Measurements from ENCODE around the gene MYH7.

MYH7 gene

DNA sequence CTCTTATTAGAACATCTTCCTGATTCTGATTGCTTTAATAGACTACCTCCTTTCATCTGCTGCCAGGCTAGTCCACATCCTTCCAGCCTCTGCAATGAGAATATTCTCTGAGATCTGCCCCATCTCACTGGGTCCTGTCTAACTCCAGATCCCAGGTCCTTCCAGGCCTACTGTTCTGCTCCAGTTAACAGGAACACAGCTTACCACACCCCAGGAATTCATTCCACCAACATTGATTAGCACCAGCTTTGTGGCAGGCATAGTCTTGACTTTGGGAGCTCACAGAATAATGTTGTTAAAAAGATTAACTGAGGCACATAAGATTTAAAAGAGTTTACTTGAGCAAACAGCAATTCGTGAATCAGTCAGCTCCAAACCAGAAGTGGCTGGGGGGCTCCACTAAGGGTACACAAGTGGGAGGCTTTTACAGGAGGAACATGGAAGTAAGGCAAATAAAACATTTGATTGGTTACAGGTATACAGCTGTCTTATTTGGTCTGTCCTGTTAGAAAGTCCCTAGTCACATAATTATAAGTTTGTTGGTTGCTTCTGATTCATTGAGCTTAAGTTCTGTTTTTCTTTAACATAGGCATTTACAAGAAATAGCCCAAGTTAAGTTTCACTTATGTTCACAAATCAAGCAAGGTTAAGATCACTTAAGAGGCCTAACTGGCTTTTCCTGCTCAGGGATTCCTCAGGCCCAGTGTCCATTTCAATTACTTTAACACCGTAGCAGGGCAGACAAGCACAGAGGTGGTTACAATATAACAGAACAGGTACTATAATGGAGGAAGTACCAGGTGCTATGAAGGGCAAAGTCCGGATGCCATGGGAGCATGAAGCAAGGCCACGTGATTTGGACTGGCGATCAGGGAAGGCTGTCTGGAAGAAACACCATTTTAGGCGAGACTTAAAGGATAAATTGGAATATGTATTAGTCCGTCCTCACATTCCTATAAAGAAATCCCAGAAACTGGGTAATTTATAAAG is 12.2 kb upstream of the MYH7 start:
- no peak for DNase-seq

DNA sequence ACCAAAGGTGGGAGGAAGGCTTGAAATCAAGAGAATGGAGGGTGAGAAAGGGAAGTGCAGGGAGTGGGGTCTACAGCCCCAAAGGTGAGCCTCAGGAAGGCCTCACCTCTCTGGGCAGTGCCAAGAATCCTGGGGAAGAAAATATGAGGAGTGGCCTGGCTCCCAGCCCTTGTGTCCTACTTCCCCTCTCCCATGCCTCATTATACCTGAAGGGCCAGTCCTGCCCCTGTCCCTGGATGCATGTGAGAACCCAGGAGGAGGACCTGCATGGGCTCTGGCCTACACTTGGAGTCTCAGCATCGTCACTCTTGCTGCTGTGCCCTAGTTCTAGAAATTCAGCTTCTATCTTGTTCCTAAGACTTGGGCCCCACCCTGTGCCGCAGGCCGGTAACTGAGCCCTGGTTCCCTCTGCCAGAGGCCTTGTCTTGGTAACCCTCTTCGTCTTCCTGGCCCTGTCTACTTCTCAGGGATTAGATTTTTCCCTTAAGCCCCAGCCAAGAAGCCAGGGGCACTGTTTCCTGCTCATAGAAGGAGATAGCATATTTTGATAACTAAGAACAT is 10.9 kb upstream of the MYH7 start:
- peak; percentile 56 for DNase-seq

DNA sequence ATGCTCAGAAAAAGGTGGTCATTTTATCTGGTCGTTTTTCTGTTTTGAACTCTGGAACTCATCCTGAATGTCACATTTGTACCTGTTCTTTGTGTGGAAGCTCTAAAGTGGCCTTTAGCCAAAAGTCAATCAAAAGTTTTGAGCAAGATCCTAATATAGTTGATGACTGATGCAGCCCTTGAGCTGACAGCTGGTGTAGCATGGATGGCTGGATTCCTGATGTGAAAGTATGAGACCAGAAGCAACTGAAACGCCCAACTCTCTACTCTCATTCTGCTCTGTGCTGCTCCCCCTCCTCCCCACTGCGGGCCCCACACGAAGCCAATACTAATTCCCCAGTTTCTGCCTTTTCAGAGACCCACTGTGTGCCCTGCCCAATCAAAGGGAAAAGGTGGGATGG is 10.3 kb upstream of the MYH7 start:
- DNase-seq = no peak

DNA sequence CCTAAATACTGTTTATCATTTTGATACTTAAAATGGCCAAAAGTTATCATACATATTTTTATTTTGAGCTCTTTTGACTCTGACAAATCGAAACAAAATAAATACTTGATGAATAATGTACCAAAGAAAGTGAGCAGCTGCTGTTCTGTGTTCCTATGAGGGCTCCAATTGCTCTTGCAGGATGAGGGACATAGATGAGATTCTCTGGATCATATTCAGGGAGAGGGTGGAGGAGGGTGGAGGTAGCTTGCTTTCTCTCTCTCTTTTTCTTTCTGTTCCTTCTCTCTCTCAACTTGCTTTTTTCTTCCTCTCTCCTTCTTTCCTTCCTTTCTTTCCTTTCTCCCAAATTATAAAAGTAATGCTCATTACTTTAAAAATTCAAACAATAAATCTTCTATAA is 8.9 kb upstream of the MYH7 start:
- no peak for DNase-seq

DNA sequence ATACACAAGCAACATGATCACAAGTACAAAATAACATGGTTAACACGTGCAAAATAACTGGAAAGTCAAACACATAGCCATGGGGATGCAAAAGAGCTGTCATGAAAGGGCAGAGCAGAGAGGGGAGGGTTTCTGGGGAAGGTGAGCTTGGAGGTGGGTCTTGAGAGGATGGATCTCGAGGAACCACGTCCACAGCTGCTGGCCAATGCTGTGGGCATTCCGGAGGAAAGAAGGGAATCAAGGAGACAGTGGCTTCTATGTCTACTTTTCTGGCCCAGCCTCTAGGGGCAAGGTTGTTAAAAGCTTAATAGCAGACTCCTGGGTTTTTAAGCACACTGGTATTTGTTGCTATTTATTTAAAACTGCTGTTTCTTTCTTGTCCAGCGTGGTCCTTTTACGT is 8.4 kb upstream of the MYH7 start:
- no peak for DNase-seq

DNA sequence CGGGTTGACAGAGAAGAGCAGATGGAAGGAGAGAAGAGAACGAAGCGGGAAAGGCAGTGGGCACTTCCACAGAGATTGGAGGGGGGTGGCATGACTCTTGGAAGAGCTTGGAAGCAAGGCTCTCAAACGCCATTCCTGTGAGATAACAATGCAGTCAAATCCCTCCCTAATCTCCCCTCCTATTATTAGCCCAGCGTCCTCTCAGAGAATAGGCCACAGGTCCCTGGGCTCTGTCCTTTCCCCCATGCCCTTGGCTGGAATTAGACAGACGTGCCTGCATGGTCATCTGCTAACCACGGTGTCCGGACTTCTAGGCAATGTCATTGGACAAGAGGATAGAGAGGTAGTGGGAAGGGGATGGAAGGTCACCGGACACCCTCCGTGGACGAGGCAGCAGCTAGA is 8.0 kb upstream of the MYH7 start:
- DNase-seq = no peak

DNA sequence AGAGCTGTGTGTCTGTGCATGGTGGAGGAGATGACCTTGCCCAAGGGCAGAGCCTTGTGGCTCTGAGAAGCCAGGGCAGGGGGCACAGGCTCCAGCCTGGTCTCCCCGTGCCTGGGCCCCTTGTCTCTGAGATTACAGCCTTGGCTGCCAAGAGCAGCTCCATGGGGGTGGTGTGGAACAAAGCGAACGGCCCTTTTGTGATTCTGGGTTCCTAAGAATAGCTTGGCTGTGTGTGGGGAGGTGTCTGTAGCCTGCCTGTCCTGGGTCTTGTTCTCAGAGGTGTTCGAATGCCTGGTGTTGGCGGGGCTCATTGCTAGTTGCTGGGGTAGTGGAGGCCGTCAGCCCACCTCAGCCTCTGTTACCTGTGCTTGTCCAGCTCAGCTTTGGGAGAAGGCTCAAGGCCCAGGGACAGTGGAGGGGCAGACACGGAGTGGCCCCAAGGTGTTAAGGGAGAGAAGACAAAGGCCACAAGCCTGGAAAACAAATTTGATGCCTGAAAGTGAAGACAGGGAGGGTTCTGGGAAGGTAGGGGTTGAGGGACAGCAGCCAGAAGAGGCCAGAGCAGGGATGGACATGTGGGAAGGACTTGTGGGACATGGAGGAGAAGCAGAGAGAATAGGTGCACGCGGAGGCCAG is 7.4 kb upstream of the MYH7 start:
- DNase-seq = no peak

DNA sequence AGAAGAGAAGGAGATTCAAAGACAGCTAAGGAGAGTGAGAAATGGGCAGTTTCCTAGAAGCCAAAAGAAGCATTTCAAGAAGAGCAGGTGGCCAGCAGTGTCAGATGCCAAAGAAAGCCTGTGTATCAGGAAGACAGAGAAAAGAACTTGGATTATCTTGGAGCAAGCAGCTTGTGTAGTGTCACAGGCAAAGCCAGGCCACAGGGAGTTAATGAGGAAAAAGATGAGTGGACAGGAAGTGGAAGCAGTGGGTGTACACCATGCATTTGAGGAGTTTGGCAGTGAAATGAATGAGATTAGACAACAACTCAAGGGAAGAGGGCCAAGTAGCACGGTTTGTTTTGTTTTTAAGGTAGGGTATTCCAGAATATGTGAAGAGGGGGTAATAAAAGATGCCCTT is 5.6 kb upstream of the MYH7 start:
- DNase-seq = no peak

DNA sequence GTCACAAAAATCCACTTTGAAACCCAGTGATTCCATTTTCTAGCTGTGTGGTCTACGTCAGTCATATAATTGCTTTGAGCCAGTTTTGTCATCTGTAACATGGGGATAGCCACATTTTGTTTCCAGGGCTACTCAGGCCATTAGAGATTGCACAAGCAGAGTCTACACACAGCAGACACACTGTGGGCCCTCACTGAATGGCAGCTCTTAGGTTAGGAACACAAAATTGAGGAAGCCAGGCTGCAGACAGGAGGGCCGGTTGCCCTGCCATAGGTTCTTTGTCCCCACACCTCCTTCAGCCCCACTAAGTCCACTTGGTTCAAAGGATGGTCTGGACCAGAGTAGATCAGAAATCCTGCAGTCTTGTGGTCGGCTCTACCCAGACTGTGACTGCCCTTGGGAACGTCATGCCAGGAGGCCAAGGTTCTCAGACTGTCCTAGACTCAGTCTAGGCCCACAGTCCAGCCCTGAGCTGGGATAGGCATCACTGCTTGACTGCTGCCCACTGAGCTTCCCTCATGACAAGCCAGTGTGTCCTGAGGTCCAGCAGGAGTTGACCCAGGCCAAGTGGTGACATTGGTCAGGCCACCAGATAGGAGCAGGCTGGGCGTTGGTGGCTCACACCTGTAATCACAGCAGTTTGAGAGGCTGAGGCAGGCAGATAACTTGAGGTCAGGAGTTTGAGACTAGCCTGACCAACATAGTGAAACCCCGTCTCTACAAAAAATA is 3.8 kb upstream of the MYH7 start:
- no peak for DNase-seq

DNA sequence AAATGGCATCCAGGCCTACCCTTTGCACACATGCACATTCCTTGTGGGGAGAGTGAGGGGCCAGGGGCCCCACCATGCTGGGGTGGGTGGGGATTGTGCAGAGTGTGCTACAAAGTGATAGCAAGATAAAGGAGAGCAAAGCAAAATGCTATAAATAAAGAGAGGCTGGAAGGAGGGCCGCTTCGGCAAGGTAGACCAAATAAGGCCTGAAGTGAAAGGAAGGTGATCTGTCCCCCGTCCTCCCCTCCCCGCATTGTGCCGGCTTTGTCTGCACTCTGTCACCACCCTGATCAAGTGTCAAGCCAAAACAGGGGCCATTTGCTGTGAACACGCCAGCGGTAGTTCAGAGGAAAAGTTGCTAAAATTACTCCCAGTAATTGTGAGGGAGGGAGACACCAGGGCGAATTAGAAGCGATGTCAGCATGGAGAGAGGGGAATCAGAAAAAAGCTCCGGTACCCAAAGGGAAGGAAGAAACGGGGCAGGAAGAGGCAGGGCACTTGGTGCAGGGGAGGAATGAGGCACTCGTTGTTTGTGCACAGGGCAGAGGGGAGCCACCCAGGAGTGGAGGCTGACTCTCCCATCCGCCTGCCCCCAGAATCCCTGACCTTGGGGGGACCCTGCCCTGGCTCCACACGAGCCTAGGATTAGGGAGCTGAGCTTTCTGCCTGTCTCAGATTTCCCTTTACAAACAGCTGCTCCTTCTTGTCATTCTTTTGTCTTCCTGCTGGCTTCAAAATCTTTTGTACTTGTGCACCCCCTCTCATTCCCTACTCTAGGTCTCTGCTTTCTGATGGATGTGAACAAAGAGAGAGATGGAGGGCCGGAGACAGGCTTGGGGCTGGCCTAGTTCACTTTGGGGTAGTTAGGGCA is 2.9 kb upstream of the MYH7 start:
- peak; percentile 51 for DNase-seq

DNA sequence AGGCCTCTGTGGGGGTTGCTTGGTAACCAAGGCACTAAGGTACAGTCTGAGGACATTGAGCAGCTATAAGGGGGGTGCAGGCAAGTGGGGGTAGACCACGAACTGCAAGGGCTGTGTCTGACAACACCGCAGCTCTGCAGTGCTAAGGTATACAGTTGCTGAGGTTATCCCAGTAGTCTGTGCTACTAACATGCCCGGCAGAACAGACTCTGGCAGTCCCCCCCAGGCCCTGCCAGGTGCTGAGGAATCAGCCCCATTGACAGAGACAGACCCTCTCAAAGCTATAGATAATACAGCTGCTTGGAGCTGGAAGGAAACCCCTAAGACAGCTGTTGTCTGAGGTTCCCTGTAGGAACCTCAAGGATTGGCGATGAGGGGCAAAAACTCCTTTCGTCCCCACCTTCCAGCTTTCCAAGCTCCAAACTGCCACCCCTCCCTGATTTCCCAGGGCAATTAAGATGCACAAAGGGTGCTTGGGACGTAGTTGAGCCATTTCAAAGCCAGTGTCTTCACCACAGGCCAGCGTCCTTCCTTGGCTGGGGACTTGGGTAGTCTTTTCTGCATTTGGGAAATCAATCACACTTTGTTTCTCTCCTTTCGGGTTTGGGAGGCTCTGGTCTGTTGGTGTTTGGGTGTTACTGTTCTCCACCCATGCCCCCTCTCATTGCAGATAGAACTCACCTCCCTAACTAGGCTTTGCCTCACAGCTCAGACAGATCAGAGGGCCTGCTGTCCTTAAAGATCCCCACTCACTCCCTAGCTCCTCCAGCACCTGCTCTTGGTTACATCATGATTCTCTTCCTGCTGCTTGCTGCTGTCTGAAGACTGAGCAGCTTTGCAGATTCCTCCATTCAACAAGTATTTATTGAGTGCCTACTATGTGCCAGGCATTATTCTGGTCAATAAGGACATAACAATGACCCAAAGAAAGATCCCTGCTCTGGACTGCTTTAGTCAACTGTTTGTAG is 2.0 kb upstream of the MYH7 start:
- DNase-seq = peak; percentile 13

DNA sequence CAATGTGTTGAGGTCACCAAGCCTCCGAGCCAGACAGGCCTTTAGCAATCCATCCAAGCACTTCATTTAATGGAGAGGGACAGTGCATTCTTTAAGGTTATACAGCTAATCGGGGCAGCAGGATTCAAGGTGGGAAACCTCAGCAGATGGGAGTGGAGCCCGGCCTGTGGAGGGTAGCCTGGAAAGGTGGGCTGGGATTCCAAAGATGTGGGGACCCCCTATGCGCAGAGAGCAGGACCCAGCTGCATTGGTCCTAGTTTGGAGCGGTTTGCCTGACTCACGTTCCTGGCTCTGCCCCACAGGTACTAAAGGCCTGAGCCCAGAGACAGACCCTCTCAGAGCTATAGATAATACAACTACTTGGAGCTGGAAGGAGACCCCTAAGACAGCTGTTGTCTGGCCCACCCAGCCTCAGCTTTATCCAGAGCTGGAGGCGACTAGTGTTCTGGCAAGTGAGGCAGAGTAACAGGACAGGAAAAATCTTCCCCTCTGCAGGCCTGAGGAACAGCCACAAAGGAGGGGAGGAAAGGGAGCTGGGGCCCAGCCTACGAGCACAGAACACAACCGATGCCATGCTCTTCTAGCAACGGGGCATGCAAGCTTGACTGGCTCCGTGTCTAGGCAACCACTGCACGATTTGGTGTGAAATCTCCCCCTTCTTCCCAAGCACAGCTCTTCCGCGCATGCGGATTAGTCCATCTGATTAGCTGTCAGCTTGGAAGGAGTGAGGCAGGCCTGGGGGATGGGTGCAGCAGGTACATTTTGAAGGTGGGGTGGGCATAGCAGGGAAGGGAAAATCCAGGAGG is 1.1 kb upstream of the MYH7 start:
- no peak for DNase-seq

DNA sequence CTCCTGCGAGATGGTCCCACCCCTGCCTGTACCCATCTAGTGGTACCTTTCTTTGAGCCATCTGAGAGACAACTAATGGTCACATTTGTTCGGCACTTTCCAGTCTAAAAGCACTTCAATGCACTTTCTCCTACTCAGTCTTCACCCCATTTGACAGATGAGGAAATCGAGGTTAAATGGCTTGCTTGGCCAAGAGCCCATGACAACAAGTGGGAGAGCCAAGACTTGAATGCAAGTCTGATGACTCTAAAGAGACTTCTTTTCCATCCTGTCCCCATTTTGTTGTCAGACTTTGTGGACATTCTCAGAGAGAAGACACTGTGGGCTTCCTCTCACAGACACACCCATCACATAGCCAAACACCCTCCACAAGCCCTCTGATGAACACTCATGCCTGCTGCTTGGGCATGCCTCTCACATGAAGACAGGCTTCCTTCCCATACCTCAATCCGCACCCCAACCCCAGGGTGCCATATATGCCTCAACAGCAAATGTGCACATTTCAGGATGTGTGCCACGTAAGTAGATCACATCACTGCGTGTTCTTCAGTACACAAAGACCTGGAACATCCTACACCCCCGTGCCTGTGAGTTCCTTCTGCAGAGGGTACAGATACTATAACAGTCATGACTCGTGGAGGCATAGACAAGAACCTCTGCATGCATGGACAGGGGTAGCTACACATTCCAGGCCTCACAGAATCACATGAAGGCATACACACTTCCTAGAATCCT is 805 bp downstream of the MYH7 start:
- DNase-seq = no peak

DNA sequence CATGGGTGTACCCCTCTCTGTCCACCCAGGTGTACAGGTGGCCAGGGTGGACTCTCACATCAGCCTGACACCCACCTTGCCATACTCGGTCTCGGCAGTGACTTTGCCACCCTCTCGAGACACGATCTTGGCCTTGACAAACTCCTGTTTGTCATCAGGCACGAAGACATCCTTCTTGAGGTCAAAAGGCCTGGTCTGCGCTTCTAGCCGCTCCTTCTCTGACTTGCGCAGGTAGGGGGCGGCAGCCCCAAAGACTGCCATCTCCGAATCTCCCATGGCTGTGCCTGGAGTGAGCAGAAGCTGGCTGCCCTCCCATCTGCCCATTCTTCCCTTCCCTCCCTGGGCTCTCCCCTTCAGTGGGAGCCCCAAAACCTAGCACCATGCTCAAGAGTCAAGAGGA is 2.0 kb downstream of the MYH7 start:
- DNase-seq = no peak

DNA sequence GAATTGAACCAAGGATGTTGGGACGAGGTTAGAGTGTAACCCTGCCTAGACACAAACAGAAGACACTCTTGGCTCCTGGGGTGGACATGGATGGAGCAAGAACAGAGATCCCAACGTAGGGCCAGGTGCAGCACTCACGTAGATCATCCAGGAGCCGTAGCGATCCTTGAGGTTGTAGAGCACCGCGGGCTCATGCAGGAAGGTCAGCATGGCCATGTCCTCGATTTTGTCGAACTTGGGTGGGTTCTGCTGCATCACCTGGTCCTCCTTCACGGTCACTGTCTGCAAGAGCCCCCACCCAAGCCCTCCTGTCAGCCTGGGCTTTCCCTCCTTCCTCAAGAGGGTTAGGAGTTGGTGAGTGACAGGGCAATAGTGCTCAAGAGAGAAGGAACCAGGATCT is 2.5 kb downstream of the MYH7 start:
- DNase-seq = no peak

DNA sequence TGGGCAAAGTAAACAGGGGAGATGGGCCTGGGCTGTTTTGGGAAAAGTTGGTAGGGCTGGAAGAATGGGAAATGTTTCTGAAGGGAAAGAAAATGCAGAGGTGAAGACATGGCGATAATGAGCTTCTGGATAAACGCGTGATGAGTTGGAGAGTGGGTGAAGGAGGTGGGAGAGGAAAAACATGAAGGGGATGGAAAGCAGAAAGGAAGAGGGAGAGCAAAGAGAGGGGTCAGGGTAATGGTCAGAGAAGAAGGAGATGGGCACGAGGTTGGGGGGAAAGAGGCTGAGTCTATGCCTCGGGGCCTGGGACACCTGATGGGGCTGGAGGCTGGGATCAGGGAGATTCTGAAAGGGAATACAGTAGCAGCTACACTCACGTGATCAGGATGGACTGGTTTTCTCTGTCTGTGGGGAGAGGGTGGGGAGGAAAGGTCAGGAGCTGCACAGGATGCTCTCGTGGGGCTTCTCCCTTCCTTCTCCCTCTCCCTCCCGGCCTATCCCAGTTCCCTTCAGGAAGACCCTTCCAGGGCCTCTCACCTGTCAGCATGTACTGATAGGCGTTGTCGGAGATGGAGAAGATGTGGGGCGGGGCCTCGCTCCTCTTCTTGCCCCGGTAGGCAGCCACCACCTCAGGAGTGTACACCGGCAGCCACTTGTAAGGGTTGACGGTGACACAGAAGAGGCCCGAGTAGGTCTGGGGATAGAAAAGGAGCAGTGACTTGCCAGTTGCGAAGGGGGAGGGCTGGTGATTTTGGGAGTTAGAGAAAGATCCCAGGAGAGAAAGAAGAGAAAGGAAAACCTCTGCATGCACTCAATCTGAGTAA is 3.1 kb downstream of the MYH7 start:
- DNase-seq = no peak

DNA sequence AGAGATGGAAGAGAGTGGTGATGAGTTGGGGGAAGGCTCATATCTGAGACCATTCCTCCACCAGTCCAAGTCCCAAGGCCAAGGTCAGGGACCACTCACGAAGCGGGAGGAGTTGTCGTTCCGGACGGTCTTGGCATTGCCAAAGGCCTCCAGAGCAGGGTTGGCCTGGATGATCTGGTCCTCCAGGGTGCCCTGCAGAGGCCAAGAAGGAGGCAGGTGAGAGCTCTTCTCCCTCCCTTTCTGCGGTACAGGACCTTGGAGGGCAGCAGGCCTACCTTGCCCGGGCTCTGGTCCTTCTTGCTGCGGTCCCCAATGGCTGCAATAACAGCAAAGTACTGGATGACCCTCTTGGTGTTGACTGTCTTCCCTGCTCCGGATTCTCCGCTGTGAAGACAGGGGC is 4.0 kb downstream of the MYH7 start:
- DNase-seq = no peak

DNA sequence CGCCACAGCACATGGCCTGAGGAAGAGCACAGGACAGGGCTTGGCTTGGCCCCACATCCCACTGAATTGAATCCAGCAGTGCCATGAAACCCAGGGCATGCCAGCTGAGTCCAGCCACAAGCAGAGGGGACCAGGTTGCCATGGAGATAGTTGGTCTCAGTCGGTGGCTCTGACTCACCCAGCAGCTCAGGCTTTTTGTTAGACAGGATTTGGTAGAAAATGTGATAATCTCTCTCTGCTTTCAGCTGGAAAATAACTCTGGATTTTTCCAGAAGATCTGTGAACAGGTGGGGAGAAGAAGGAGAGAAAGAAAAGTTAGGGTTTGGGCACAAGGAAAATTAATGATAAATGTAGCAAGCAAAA is 4.8 kb downstream of the MYH7 start:
- DNase-seq = peak; percentile 42

Measured in hematopoietic multipotent progenitor cell treated with erythropoietin and hydrocortisone succinate and interleukin-3 and kit ligand, for 4 days (in vitro differentiated cells).